CD14-positive monocyte (primary cell): Measurements from ENCODE around the gene CCT3. TPM values are rescaled to one million over a fixed set of nuclear protein-coding genes. Genes with fewer than 3 reads are reported as not detected.
A peak's percentile ranks its signal among the peaks of the same experiment; 100 is the strongest.
"Not testable (repeated sequence)": the region's sequence is repeated elsewhere in the genome, so short reads cannot be mapped to it uniquely, and the experiment has no call there.

Experiments
- DNase-seq, 3 donors: peaks; one replicate each; pipeline ENCODE4 v3.0.0-alpha.2; 2011 to 2022
- H2AFZ ChIP-seq: 2 replicates; pipeline ENCODE4 v1.6.0; 2012; ENCODE audit warnings: mild to moderate bottlenecking, low read depth, low read length, inconsistent platforms; ENCODE audit not compliant: insufficient read depth, poor library complexity, severe bottlenecking
- H3K27ac ChIP-seq, 2 donors: 1 replicate in 1 of 2; 2 replicates in 1 of 2; pipeline ENCODE4 v1.5.1; 2012 to 2013; ENCODE audit warnings: low read length in 2 of 2, control low read depth in 1 of 2, inconsistent platforms in 1 of 2, low read depth in 1 of 2, mild to moderate bottlenecking in 1 of 2
- H3K27me3 ChIP-seq, 2 donors: one replicate each; pipeline versions ENCODE4 v1.6.0 to v1.6.1; 2011 to 2013; ENCODE audit warnings: low read length in 2 of 2; ENCODE audit not compliant: control insufficient read depth in 2 of 2, insufficient read depth in 2 of 2
- H3K36me3 ChIP-seq, 2 donors: replicated peaks in 1 of 2; 1 replicate in 1 of 2; 2 replicates in 1 of 2; pipeline versions ENCODE4 v1.5.1 to v1.6.1; 2012 to 2013; ENCODE audit warnings: low read length in 2 of 2, control low read depth in 1 of 2, inconsistent platforms in 1 of 2, mild to moderate bottlenecking in 1 of 2; ENCODE audit not compliant: insufficient read depth in 2 of 2, control insufficient read depth in 1 of 2
- H3K4me1 ChIP-seq, 2 donors: 1 replicate in 1 of 2; 2 replicates in 1 of 2; pipeline versions ENCODE4 v1.5.1 to v1.6.1; 2012 to 2013; ENCODE audit warnings: low read length in 2 of 2, control low read depth in 1 of 2, inconsistent platforms in 1 of 2, mild to moderate bottlenecking in 1 of 2, moderate library complexity in 1 of 2; ENCODE audit not compliant: insufficient read depth in 2 of 2, control insufficient read depth in 1 of 2
- H3K4me2 ChIP-seq: replicated peaks from 2 replicates; pipeline ENCODE3; 2012; ENCODE audit warnings: low read length, moderate library complexity, mild to moderate bottlenecking; ENCODE audit not compliant: poor library complexity, severe bottlenecking; ENCODE audit errors: extremely low read depth
- H3K4me3 ChIP-seq, 3 experiments: fragments of 200-600 bp in 1 of 3; sonication (generic) in 1 of 3; replicated peaks in 1 of 3; 1 replicate in 2 of 3; 2 replicates in 1 of 3; pipeline ENCODE4 v1.5.1; 2011 to 2013; ENCODE audit warnings: low read length in 3 of 3, mild to moderate bottlenecking in 3 of 3, control low read depth in 2 of 3, low read depth in 2 of 3, inconsistent platforms in 1 of 3, moderate library complexity in 1 of 3
- H3K79me2 ChIP-seq: 2 replicates; pipeline ENCODE4 v1.6.0; 2012; ENCODE audit warnings: mild to moderate bottlenecking, control low read depth, inconsistent platforms, low read length, moderate library complexity; ENCODE audit not compliant: insufficient read depth
- H3K9ac ChIP-seq: 2 replicates; pipeline ENCODE4 v1.6.0; 2017; ENCODE audit warnings: low read length, mild to moderate bottlenecking; ENCODE audit not compliant: insufficient read depth, poor library complexity, severe bottlenecking
- H3K9me3 ChIP-seq, 2 donors: replicated peaks in 1 of 2; 1 replicate in 1 of 2; 2 replicates in 1 of 2; pipeline versions ENCODE4 v1.5.1 to v1.6.1; 2012 to 2013; ENCODE audit warnings: low read length in 2 of 2, control low read depth in 1 of 2; ENCODE audit not compliant: control insufficient read depth in 1 of 2, insufficient read depth in 1 of 2
- H4K20me1 ChIP-seq: 2 replicates; pipeline ENCODE4 v1.6.0; 2012; ENCODE audit warnings: mild to moderate bottlenecking, low read length, control low read depth, moderate library complexity; ENCODE audit not compliant: insufficient read depth
- H3K27ac Mint-ChIP-seq, 7 donors: one replicate each; pipeline ENCODE4 v1.8.0; 2020; ENCODE audit warnings: mild to moderate bottlenecking in 7 of 7, mixed read lengths in 7 of 7, moderate library complexity in 6 of 7, inconsistent platforms in 2 of 7
- H3K27me3 Mint-ChIP-seq, 3 donors: one replicate each; pipeline ENCODE4 v1.8.0; 2021 to 2022; ENCODE audit warnings: low read depth in 3 of 3, mild to moderate bottlenecking in 3 of 3, mixed read lengths in 3 of 3, moderate library complexity in 3 of 3, inconsistent platforms in 1 of 3
- H3K36me3 Mint-ChIP-seq, 2 donors: one replicate each; pipeline ENCODE4 v1.8.0; 2020; ENCODE audit warnings: mixed read lengths in 2 of 2, inconsistent platforms in 1 of 2, mild to moderate bottlenecking in 1 of 2
- H3K4me1 Mint-ChIP-seq: one replicate; pipeline ENCODE4 v1.8.0; 2020; ENCODE audit warnings: mild to moderate bottlenecking, mixed read lengths
- H3K4me3 Mint-ChIP-seq, 2 donors: one replicate each; pipeline ENCODE4 v1.8.0; 2020; ENCODE audit warnings: mild to moderate bottlenecking in 2 of 2, mixed read lengths in 2 of 2, moderate library complexity in 1 of 2
- H3K9me3 Mint-ChIP-seq, 7 donors: one replicate each; pipeline ENCODE4 v1.8.0; 2020 to 2022; ENCODE audit warnings: mixed read lengths in 7 of 7, mild to moderate bottlenecking in 6 of 7, moderate library complexity in 6 of 7, inconsistent platforms in 2 of 7
- CTCF ChIP-seq: fragments of 200-600 bp; IDR thresholded peaks from one replicate; pipeline ENCODE4 v1.8.0; 2022; ENCODE audit warnings: antibody characterized with exemption, mild to moderate bottlenecking
- WGBS: methylation state at CpG from one replicate; pipeline ENCODE4 v1.1.5; 2013; ENCODE audit warnings: missing lambda C conversion rate; ENCODE audit not compliant: insufficient coverage; 5-methylcytosine and 5-hydroxymethylcytosine counted together
- intact Hi-C, 2 donors: fragments of 100-400 bp; cut with micrococcal nuclease; formaldehyde crosslinking; loops; one replicate each; pipeline versions ENCODE4 v1.15.0 to v1.15.1; 2023
- polyA plus RNA-seq, 3 donors: library from polyadenylated mRNA; depleted of rRNA in 1 of 3; unstranded in 2 of 3; stranded (reverse) in 1 of 3; fragments of 300-500 nt in 2 of 3; fragments of >200 nt in 1 of 3; fragmentation: Illumina TruSeq in 2 of 3; gene quantifications; 1 replicate in 2 of 3; 2 replicates in 1 of 3; pipeline ENCODE4 v1.2.3, GENCODE V29; 2012 to 2021

Gene CCT3
- polyA plus RNA-seq, 3 donors, result 65.3 to 97.3 (median 94.8) TPM

- peaks cover 16 to 26% (median 18%) of the 10 kb centered on the region in 3 donors for H3K27me3 Mint-ChIP-seq
- DNase-seq, result peak in 1 of 3 donors; percentile 14
- H4K20me1 ChIP-seq, result no peaks in the 10 kb centered on the region
- H3K9me3 Mint-ChIP-seq, result no peaks in the 10 kb centered on the region
- intact Hi-C loops, result no loop called here
- H3K36me3 Mint-ChIP-seq, result peaks cover 0 to 3% of the 10 kb centered on the region in 2 donors
- no peak overlapping the region for H2AFZ ChIP-seq
- H3K27ac ChIP-seq, result no peak overlapping the region
- no peaks in the 10 kb centered on the region for H3K79me2 ChIP-seq
- no peaks in the 10 kb centered on the region for H3K36me3 ChIP-seq
- H3K4me3 Mint-ChIP-seq, result no peak overlapping the region
- H3K27me3 ChIP-seq, result peaks cover 0 to 23% of the 10 kb centered on the region in 2 donors
- H3K4me3 ChIP-seq, result no peak overlapping the region
- H3K4me1 ChIP-seq, result peaks cover 54 to 64% of the 10 kb centered on the region in 2 donors
- H3K4me1 Mint-ChIP-seq, result peaks cover 47% of the 10 kb centered on the region
- no peak overlapping the region for H3K9ac ChIP-seq
- no peaks in the 10 kb centered on the region for H3K9me3 ChIP-seq
- H3K4me2 ChIP-seq, result no peak overlapping the region
- peak overlapping the region in 2 of 7 donors; percentile 8 to 58 for H3K27ac Mint-ChIP-seq
- no peak for TF ChIP-seq CTCF
Observed at GRCh38 chr1:156372265-156372586, 34.1 kb upstream of the CCT3 start.

- Histone ChIP-seq H3K4me3 (peak overlapping the region in 1 of 3 experiments; percentile 1), H4K20me1 (no peaks in the 10 kb centered on the region), H3K36me3 (no peaks in the 10 kb centered on the region), H3K4me2 (peak overlapping the region; percentile 31), H3K79me2 (no peaks in the 10 kb centered on the region), H2AFZ (no peak overlapping the region), H3K4me1 (peaks cover 49 to 58% of the 10 kb centered on the region in 2 donors), H3K27ac (no peak overlapping the region), H3K9me3 (no peaks in the 10 kb centered on the region), H3K9ac (no peak overlapping the region), H3K27me3 (peaks cover 0 to 28% of the 10 kb centered on the region in 2 donors)
- TF ChIP-seq CTCF, result no peak
- H3K36me3 Mint-ChIP-seq, result peaks cover 0 to 3% of the 10 kb centered on the region in 2 donors
- peaks cover 41% of the 10 kb centered on the region for H3K4me1 Mint-ChIP-seq
- peak; percentile 74 to 92 (median 76) for DNase-seq
- peak overlapping the region in 4 of 7 donors; percentile 58 to 73 (median 62) for H3K27ac Mint-ChIP-seq
- 82% methylated on average over 5 of the region's 7 CpGs for WGBS
- H3K9me3 Mint-ChIP-seq, result no peaks in the 10 kb centered on the region
- peak overlapping the region in 1 of 2 donors; percentile 21 for H3K4me3 Mint-ChIP-seq
- H3K27me3 Mint-ChIP-seq, result peaks cover 18 to 28% (median 20%) of the 10 kb centered on the region in 3 donors
- intact Hi-C loops, result no loop called here
Observed at GRCh38 chr1:156371553-156372264, 33.6 kb upstream of the CCT3 start.

- peak overlapping the region in 1 of 7 donors; percentile 62 for H3K27ac Mint-ChIP-seq
- H3K36me3 ChIP-seq, H3K27ac ChIP-seq, intact Hi-C loops, H3K9me3 Mint-ChIP-seq, H3K36me3 Mint-ChIP-seq, DNase-seq, H3K9me3 ChIP-seq, H4K20me1 ChIP-seq, H3K79me2 ChIP-seq: not testable (repeated sequence)
- Histone ChIP-seq H3K4me1 (peaks cover 32 to 40% of the 10 kb centered on the region in 2 donors), H2AFZ (peak overlapping the region; percentile 80), H3K4me3 (peak overlapping the region in 2 of 3 experiments; percentile 39 to 74), H3K27me3 (peaks cover 0 to 36% of the 10 kb centered on the region in 2 donors), H3K4me2 (peak overlapping the region; percentile 81), H3K9ac (peak overlapping the region; percentile 39)
- peaks cover 26 to 45% (median 29%) of the 10 kb centered on the region in 3 donors for H3K27me3 Mint-ChIP-seq
- WGBS, result 94% methylated on average over 3 of the region's 10 CpGs
- peak overlapping the region; percentile 79 to 91 for H3K4me3 Mint-ChIP-seq
- peaks cover 31% of the 10 kb centered on the region for H3K4me1 Mint-ChIP-seq
Observed at GRCh38 chr1:156369685-156370286, 31.7 kb upstream of the CCT3 start.
